SU-DHL-6 (cell line): Measurements from ENCODE around the gene FAM20A.

ENCODE experiments used
- H2AFZ ChIP-seq: fragments of 200-600 bp; sonication (generic); 2 replicates; pipeline ENCODE4 v1.6.1; 2014; ENCODE audit warnings: low read depth, mild to moderate bottlenecking, moderate library complexity, mixed read lengths, antibody characterized with exemption, low read length; ENCODE audit not compliant: severe bottlenecking
- H3F3A ChIP-seq: fragments of 200-600 bp; shearing (Covaris generic); 2 replicates; pipeline ENCODE4 v1.6.0; 2016; ENCODE audit warnings: antibody characterized with exemption, mild to moderate bottlenecking; ENCODE audit not compliant: insufficient read depth
- H3K27ac ChIP-seq: fragments of 200-600 bp; sonication (generic); 2 replicates; pipeline ENCODE4 v1.5.1; 2016; ENCODE audit warnings: low read depth, mild to moderate bottlenecking, low read length, moderate library complexity, mixed read lengths
- H3K27me3 ChIP-seq: fragments of 200-600 bp; sonication (generic), shearing (Covaris generic); 2 replicates; pipeline ENCODE4 v1.6.0; 2014; ENCODE audit warnings: mild to moderate bottlenecking, low read length
- H3K36me3 ChIP-seq: fragments of 200-600 bp; sonication (generic); 2 replicates; pipeline ENCODE4 v1.6.1; 2014; ENCODE audit warnings: mild to moderate bottlenecking, low read length, mixed read lengths
- H3K4me2 ChIP-seq: fragments of 300-600, 200-600 bp; shearing (Covaris generic), sonication (generic); 2 replicates; pipeline ENCODE4 v1.6.0; 2014; ENCODE audit warnings: low read length, low read depth, mild to moderate bottlenecking; ENCODE audit not compliant: poor library complexity, severe bottlenecking
- H3K4me3 ChIP-seq: fragments of 200-600 bp; sonication (generic); 2 replicates; pipeline ENCODE4 v1.5.1; 2014; ENCODE audit warnings: antibody characterized with exemption, low read length, mild to moderate bottlenecking, mixed read lengths; ENCODE audit not compliant: insufficient read depth, poor library complexity, severe bottlenecking
- H3K79me2 ChIP-seq: fragments of 200-600 bp; sonication (generic); 2 replicates; pipeline ENCODE4 v1.6.1; 2014; ENCODE audit warnings: mild to moderate bottlenecking, low read length, moderate library complexity; ENCODE audit not compliant: insufficient read depth
- H3K9ac ChIP-seq: fragments of 200-600 bp; sonication (generic); 2 replicates; pipeline ENCODE4 v1.7.0; 2014; ENCODE audit warnings: mild to moderate bottlenecking, low read length
- H3K9me2 ChIP-seq: fragments of 200-600 bp; sonication (generic); replicated peaks from 2 replicates; pipeline ENCODE4 v1.6.1; 2014; ENCODE audit warnings: low read length; ENCODE audit not compliant: insufficient read depth
- H3K9me3 ChIP-seq: fragments of 200-600 bp; sonication (generic); 2 replicates; pipeline ENCODE4 v1.6.1; 2014; ENCODE audit warnings: low read length, mixed read lengths; ENCODE audit not compliant: insufficient read depth
- H4K20me1 ChIP-seq: fragments of 200-600 bp; sonication (generic); 2 replicates; pipeline ENCODE4 v1.6.1; 2014; ENCODE audit warnings: low read depth, mild to moderate bottlenecking, antibody characterized with exemption, low read length, moderate library complexity, mixed read lengths
- EZH2phosphoT487 ChIP-seq: fragments of 200-600 bp; sonication (generic), shearing (Covaris generic); conservative IDR thresholded peaks from 2 replicates; pipeline ENCODE4 v1.6.1; 2018; ENCODE audit warnings: mild to moderate bottlenecking, antibody characterized with exemption, low read length, moderate library complexity, mixed read lengths
- TF ChIP-seq, protein P1 (sequence below): fragments of 200-600 bp; sonication (generic); IDR thresholded peaks from one replicate; pipeline ENCODE4 v1.5.1; 2017; ENCODE audit warnings: antibody characterized with exemption, mild to moderate bottlenecking, low read length, moderate library complexity; ENCODE audit not compliant: insufficient read depth, poor library complexity, severe bottlenecking

The FAM20A gene

DNA sequence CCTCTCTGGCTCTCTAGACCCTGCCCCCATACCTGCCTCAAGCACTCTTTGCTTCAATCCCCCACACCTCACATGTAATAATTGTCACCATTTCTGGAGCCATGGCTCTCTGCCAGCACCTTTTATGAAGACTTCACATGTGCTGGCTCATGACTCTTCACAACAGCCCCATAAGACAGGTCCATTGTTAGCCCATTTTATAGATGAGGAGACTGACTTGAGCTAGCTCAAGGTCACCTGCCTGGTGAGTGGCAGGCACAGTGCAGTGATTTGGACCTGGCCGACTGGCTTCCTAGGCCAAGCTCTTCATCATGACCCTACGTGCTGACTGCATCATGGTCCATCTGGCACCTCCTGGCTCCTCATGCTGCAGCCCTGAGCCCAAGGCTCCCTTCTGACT, 25.0 kb downstream of the FAM20A start:
- H3F3A ChIP-seq = no peaks in the 10 kb centered on the region
- H3K36me3 ChIP-seq = no peaks in the 10 kb centered on the region
- H3K9ac ChIP-seq = no peak overlapping the region
- no peaks in the 10 kb centered on the region for H3K79me2 ChIP-seq
- H3K9me2 ChIP-seq = no peaks in the 10 kb centered on the region
- no peaks in the 10 kb centered on the region for H4K20me1 ChIP-seq
- no peak overlapping the region for H3K4me3 ChIP-seq
- no peak overlapping the region for H2AFZ ChIP-seq
- H3K27ac ChIP-seq = no peak overlapping the region
- no peaks in the 10 kb centered on the region for H3K9me3 ChIP-seq
- no peak overlapping the region for H3K4me2 ChIP-seq
- H3K27me3 ChIP-seq = no peaks in the 10 kb centered on the region
- TF ChIP-seq, protein P1, sequence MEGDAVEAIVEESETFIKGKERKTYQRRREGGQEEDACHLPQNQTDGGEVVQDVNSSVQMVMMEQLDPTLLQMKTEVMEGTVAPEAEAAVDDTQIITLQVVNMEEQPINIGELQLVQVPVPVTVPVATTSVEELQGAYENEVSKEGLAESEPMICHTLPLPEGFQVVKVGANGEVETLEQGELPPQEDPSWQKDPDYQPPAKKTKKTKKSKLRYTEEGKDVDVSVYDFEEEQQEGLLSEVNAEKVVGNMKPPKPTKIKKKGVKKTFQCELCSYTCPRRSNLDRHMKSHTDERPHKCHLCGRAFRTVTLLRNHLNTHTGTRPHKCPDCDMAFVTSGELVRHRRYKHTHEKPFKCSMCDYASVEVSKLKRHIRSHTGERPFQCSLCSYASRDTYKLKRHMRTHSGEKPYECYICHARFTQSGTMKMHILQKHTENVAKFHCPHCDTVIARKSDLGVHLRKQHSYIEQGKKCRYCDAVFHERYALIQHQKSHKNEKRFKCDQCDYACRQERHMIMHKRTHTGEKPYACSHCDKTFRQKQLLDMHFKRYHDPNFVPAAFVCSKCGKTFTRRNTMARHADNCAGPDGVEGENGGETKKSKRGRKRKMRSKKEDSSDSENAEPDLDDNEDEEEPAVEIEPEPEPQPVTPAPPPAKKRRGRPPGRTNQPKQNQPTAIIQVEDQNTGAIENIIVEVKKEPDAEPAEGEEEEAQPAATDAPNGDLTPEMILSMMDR = no peak
- TF ChIP-seq EZH2phosphoT487 = no peak

DNA sequence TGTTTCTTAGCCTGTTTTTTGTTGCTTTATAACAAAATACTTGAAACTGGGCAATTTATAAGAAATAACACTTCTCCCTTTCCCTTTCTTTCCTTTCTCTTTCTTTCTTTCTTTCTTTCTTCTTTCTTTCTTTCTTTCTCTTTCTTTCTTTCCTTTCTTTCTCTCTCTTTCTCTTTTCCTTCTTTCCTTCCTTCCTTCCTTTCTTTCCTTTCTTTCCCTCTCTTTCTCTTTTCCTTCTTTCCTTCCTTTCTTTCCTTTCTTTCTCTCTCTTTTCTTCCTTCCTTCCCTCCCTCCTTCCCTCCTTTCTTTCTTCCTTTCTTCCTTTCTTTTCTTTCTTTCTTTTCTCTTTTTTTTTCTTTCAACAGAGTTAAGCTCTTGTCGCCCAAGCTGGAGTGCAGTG, 27.8 kb downstream of the FAM20A start:
- no peak overlapping the region for H3K27ac ChIP-seq
- H2AFZ ChIP-seq = no peak overlapping the region
- H3K9me2 ChIP-seq = no peaks in the 10 kb centered on the region
- H3F3A ChIP-seq = no peaks in the 10 kb centered on the region
- no peaks in the 10 kb centered on the region for H3K79me2 ChIP-seq
- H3K9me3 ChIP-seq = no peaks in the 10 kb centered on the region
- no peaks in the 10 kb centered on the region for H3K36me3 ChIP-seq
- TF ChIP-seq, protein P1 = no peak
- no peak for TF ChIP-seq EZH2phosphoT487
- no peaks in the 10 kb centered on the region for H3K27me3 ChIP-seq
- no peak overlapping the region for H3K9ac ChIP-seq
- no peak overlapping the region for H3K4me2 ChIP-seq
- H4K20me1 ChIP-seq = no peaks in the 10 kb centered on the region
- H3K4me3 ChIP-seq = no peak overlapping the region

DNA sequence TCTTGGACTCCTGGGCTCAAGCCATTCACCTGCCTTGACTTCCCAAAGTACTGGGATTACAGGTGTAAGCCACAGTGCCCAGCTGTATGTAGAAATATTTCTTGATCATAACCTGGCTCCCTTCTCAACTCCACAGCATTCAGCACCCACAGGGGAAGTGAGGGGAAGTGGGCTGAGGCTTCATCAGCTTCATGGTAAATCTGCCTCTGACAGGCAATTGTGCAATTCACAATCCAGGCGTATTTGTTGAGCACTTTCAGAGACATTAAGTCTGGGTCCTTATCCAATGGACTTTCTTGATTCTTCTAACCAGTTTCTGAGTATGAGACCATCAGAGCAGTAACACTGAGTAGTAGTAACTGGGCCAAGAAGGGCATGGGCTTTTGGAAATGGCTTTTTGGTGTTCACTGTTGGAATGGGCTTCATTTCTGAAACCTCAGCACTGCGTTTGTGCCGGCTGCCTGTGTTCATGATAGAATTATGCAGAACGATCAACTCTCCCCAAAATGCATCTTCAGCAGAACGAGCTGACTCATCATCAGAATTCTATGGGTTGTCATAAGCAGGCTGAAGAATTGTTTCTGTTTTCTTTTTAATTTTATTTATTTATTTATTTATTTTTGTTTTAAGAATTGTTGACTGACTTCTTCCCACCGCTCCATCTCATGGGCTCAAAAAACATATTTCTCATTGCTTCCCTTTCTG, 28.9 kb downstream of the FAM20A start:
- Histone ChIP-seq H3K27me3 (no peaks in the 10 kb centered on the region), H3K79me2 (no peaks in the 10 kb centered on the region), H3K9me2 (no peaks in the 10 kb centered on the region), H3K4me3 (no peak overlapping the region), H3K9me3 (no peaks in the 10 kb centered on the region), H3K36me3 (no peaks in the 10 kb centered on the region), H3F3A (no peaks in the 10 kb centered on the region), H4K20me1 (no peaks in the 10 kb centered on the region), H2AFZ (no peak overlapping the region), H3K9ac (no peak overlapping the region), H3K4me2 (no peak overlapping the region), H3K27ac (no peak overlapping the region)
- no peak for TF ChIP-seq EZH2phosphoT487
- TF ChIP-seq, protein P1 = no peak
